ENCODE measurements around the gene MARK2.
A peak's percentile ranks its signal among the peaks of the same experiment; 100 is the strongest.

The MARK2 gene

GRCh38 chr11:63918507-63919191 is 79.7 kb downstream of the MARK2 start:
- TF ChIP-seq CTCF (IDR thresholded peaks at IDR 0.05; ENCODE audit: low read depth, low read length): no peak
- H3K4me3 ChIP-seq (ENCODE audit: low read depth, low read length): peak overlapping the region; percentile 39

GRCh38 chr11:63919267-63920125 is 80.6 kb downstream of the MARK2 start:
- TF ChIP-seq CTCF (IDR thresholded peaks at IDR 0.05; ENCODE audit: low read depth, low read length): no peak
- H3K4me3 ChIP-seq (ENCODE audit: low read depth, low read length): peak overlapping the region; percentile 39

GRCh38 chr11:63920126-63920938 is 81.4 kb downstream of the MARK2 start:
- no peak overlapping the region for H3K4me3 ChIP-seq (ENCODE audit: low read depth, low read length)
- TF ChIP-seq CTCF (IDR thresholded peaks at IDR 0.05; ENCODE audit: low read depth, low read length): no peak

GRCh38 chr11:63920939-63921417 is 82.1 kb downstream of the MARK2 start:
- no peak for TF ChIP-seq CTCF (IDR thresholded peaks at IDR 0.05; ENCODE audit: low read depth, low read length)
- H3K4me3 ChIP-seq (ENCODE audit: low read depth, low read length): no peak overlapping the region

GRCh38 chr11:63922673-63923192 is 83.8 kb downstream of the MARK2 start:
- no peak overlapping the region for H3K4me3 ChIP-seq (ENCODE audit: low read depth, low read length)
- no peak for TF ChIP-seq CTCF (IDR thresholded peaks at IDR 0.05; ENCODE audit: low read depth, low read length)

- no peak overlapping the region for H3K4me3 ChIP-seq (ENCODE audit: low read depth, low read length)
- no peak for TF ChIP-seq CTCF (IDR thresholded peaks at IDR 0.05; ENCODE audit: low read depth, low read length)
These were observed 84.4 kb downstream of the MARK2 start for GRCh38 chr11:63923319-63923718.
